Measurements from ENCODE around the gene CLCF1.
A peak's percentile ranks its signal among the peaks of the same experiment; 100 is the strongest.
"Not testable (repeated sequence)": the region's sequence is repeated elsewhere in the genome, so short reads cannot be mapped to it uniquely, and the experiment has no call there.

Gene CLCF1

GRCh38 chr11:67405688-67406339, 32.4 kb upstream of the CLCF1 start:
- no peak for TF ChIP-seq EZH2phosphoT487 (IDR thresholded peaks at IDR 0.05; ENCODE audit: borderline replicate concordance)
- no peak for TF ChIP-seq CTCF (conservative IDR thresholded peaks at IDR 0.05; ENCODE audit: low read length)
- no peaks in the 10 kb centered on the region for H3K36me3 ChIP-seq (ENCODE audit: insufficient read depth, low read length)
- H3F3A ChIP-seq (ENCODE audit: low read depth): peaks cover 32% of the 10 kb centered on the region
- H3K79me2 ChIP-seq (ENCODE audit: insufficient read depth, low read length): peaks cover 77% of the 10 kb centered on the region
- H3K4me3 ChIP-seq (ENCODE audit: low read length, poor library complexity, severe bottlenecking): peak overlapping the region; percentile 89
- H4K20me1 ChIP-seq (ENCODE audit: insufficient read depth, low read length, poor library complexity, severe bottlenecking): peaks cover 10% of the 10 kb centered on the region
- no peak overlapping the region for H2AFZ ChIP-seq (ENCODE audit: low read length)
- H3K9me3 ChIP-seq (ENCODE audit: insufficient read depth, low read depth, low read length): no peaks in the 10 kb centered on the region
- H3K27me3 ChIP-seq (ENCODE audit: insufficient read depth, low read length, poor library complexity, severe bottlenecking): no peaks in the 10 kb centered on the region
- peaks cover 76% of the 10 kb centered on the region for H3K4me1 ChIP-seq (ENCODE audit: insufficient read depth, low read length, poor library complexity, severe bottlenecking)
- peak overlapping the region; percentile 99 for H3K9ac ChIP-seq (ENCODE audit: low read depth, low read length, poor library complexity, severe bottlenecking)
- H3K4me2 ChIP-seq (ENCODE audit: low read depth, low read length, poor library complexity, severe bottlenecking): peak overlapping the region; percentile 98
- no peaks in the 10 kb centered on the region for H3K9me2 ChIP-seq (replicated peaks; ENCODE audit: low read depth, low read length)

DNA sequence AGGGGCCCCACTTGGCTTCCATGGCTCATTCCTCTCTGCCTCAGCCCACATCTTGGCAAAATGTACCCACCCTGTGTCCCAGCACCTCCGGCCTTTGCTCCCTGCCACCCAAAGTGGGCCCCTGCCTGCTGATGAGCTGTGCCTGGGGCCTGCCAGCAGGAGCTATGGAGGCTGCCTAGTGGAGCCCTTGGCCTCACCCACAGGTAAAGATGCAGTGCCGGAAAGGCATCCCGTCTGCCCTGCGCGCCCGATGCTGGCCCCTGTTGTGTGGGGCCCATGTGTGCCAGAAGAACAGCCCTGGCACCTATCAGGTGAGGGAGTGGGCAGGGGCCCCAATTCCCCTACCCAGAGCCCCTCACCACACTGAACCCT, 31.8 kb upstream of the CLCF1 start:
- peak overlapping the region; percentile 89 for H3K4me3 ChIP-seq (ENCODE audit: low read length, poor library complexity, severe bottlenecking)
- no peaks in the 10 kb centered on the region for H3K36me3 ChIP-seq (ENCODE audit: insufficient read depth, low read length)
- peaks cover 76% of the 10 kb centered on the region for H3K4me1 ChIP-seq (ENCODE audit: insufficient read depth, low read length, poor library complexity, severe bottlenecking)

GRCh38 chr11:67404515-67405195, 31.3 kb upstream of the CLCF1 start:
- peak overlapping the region; percentile 99 for H3K9ac ChIP-seq (ENCODE audit: low read depth, low read length, poor library complexity, severe bottlenecking)
- no peaks in the 10 kb centered on the region for H3K9me3 ChIP-seq (ENCODE audit: insufficient read depth, low read depth, low read length)
- peaks cover 21% of the 10 kb centered on the region for H4K20me1 ChIP-seq (ENCODE audit: insufficient read depth, low read length, poor library complexity, severe bottlenecking)
- TF ChIP-seq CTCF (conservative IDR thresholded peaks at IDR 0.05; ENCODE audit: low read length) (no peak), EZH2phosphoT487 (IDR thresholded peaks at IDR 0.05; ENCODE audit: borderline replicate concordance) (no peak)
- peak overlapping the region; percentile 89 for H3K4me3 ChIP-seq (ENCODE audit: low read length, poor library complexity, severe bottlenecking)
- H3F3A ChIP-seq (ENCODE audit: low read depth): peaks cover 29% of the 10 kb centered on the region
- H3K9me2 ChIP-seq (replicated peaks; ENCODE audit: low read depth, low read length): no peaks in the 10 kb centered on the region
- H3K4me2 ChIP-seq (ENCODE audit: low read depth, low read length, poor library complexity, severe bottlenecking): peak overlapping the region; percentile 98
- peaks cover 74% of the 10 kb centered on the region for H3K4me1 ChIP-seq (ENCODE audit: insufficient read depth, low read length, poor library complexity, severe bottlenecking)
- H2AFZ ChIP-seq (ENCODE audit: low read length): no peak overlapping the region
- H3K27me3 ChIP-seq (ENCODE audit: insufficient read depth, low read length, poor library complexity, severe bottlenecking): no peaks in the 10 kb centered on the region
- no peaks in the 10 kb centered on the region for H3K36me3 ChIP-seq (ENCODE audit: insufficient read depth, low read length)
- peaks cover 82% of the 10 kb centered on the region for H3K79me2 ChIP-seq (ENCODE audit: insufficient read depth, low read length)

More for the DNA sequence above, 31.8 kb upstream of the CLCF1 start:
- TF ChIP-seq EZH2phosphoT487 (IDR thresholded peaks at IDR 0.05; ENCODE audit: borderline replicate concordance) (no peak), CTCF (conservative IDR thresholded peaks at IDR 0.05; ENCODE audit: low read length) (no peak)
- peaks cover 32% of the 10 kb centered on the region for H3F3A ChIP-seq (ENCODE audit: low read depth)
- H2AFZ ChIP-seq (ENCODE audit: low read length): no peak overlapping the region
- H3K27me3 ChIP-seq (ENCODE audit: insufficient read depth, low read length, poor library complexity, severe bottlenecking): no peaks in the 10 kb centered on the region
- H3K79me2 ChIP-seq (ENCODE audit: insufficient read depth, low read length): peaks cover 77% of the 10 kb centered on the region
- no peaks in the 10 kb centered on the region for H3K9me2 ChIP-seq (replicated peaks; ENCODE audit: low read depth, low read length)
- H3K4me2 ChIP-seq (ENCODE audit: low read depth, low read length, poor library complexity, severe bottlenecking): peak overlapping the region; percentile 98
- H3K9me3 ChIP-seq (ENCODE audit: insufficient read depth, low read depth, low read length): no peaks in the 10 kb centered on the region
- peaks cover 17% of the 10 kb centered on the region for H4K20me1 ChIP-seq (ENCODE audit: insufficient read depth, low read length, poor library complexity, severe bottlenecking)
- H3K9ac ChIP-seq (ENCODE audit: low read depth, low read length, poor library complexity, severe bottlenecking): peak overlapping the region; percentile 99

DNA sequence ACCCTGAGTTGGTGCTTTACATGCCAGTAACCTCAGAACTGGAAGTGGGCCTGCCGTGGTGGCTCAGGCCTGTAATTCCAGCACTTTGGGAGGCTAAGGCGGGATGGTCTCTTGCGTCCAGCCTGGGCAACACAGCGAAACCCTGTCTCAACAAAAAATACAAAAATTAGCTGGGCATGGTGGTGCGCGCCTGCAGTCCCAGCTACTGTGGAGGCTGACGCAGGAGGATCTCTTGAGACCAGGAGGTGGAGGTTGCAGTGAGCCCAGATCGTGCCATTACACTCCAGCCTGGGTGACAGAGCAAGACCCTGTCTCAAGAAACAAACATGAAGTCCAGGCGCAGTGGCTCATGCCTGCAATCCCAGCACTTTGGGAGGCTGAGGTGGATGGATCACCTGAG, 29.7 kb upstream of the CLCF1 start:
- Histone ChIP-seq H3F3A (ENCODE audit: low read depth) (peaks cover 17% of the 10 kb centered on the region), H3K9ac (ENCODE audit: low read depth, low read length, poor library complexity, severe bottlenecking) (peak overlapping the region; percentile 99), H3K4me2 (ENCODE audit: low read depth, low read length, poor library complexity, severe bottlenecking) (peak overlapping the region; percentile 98), H4K20me1 (ENCODE audit: insufficient read depth, low read length, poor library complexity, severe bottlenecking) (peaks cover 35% of the 10 kb centered on the region), H3K79me2 (ENCODE audit: insufficient read depth, low read length) (peaks cover 92% of the 10 kb centered on the region), H3K4me1 (ENCODE audit: insufficient read depth, low read length, poor library complexity, severe bottlenecking) (peaks cover 78% of the 10 kb centered on the region), H3K36me3 (ENCODE audit: insufficient read depth, low read length) (peaks cover 14% of the 10 kb centered on the region; the same call in 1 of the 2 replicates), H3K4me3 (ENCODE audit: low read length, poor library complexity, severe bottlenecking) (peak overlapping the region; percentile 89)
- not testable (repeated sequence) for H2AFZ ChIP-seq (ENCODE audit: low read length); H3K27me3 ChIP-seq (ENCODE audit: insufficient read depth, low read length, poor library complexity, severe bottlenecking); H3K9me3 ChIP-seq (ENCODE audit: insufficient read depth, low read depth, low read length); H3K9me2 ChIP-seq (replicated peaks; ENCODE audit: low read depth, low read length)

DNA sequence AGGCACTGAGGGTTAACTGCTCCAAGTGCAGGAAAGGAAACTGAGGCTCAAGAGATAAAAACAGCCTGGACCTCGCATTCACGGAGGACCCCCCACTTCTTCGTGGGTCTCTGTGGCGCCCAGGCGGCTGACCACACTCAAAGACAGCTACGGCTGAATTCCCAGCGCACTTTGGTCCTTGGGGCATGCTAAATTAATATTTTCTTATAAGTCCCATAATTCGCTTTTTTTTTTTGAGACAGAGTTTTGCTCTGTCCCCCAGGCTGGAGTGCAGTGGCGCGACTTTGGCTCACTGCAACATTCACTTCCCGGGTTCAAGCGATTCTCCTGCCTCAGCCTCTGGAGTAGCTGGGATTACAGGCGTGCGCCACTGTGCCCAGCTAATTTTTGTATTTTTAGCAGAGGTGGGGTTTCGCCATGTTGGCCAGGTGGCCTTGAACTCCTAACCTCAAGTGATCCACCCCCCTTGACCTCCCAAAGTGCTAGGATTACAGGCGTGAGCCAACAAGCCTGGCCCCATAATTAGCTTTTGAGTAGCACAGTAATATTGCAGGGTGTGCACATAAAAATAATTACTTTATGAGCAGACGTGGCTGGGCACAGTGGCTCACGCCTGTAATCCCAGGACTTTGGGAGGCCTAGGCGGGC, 28.9 kb upstream of the CLCF1 start:
- peak overlapping the region; percentile 99 for H3K9ac ChIP-seq (ENCODE audit: low read depth, low read length, poor library complexity, severe bottlenecking)
- H3K36me3 ChIP-seq (ENCODE audit: insufficient read depth, low read length): peaks cover 21% of the 10 kb centered on the region; the same call in 1 of the 2 replicates
- H3K4me3 ChIP-seq (ENCODE audit: low read length, poor library complexity, severe bottlenecking): peak overlapping the region; percentile 89
- H3F3A ChIP-seq (ENCODE audit: low read depth); H2AFZ ChIP-seq (ENCODE audit: low read length); H3K9me3 ChIP-seq (ENCODE audit: insufficient read depth, low read depth, low read length); H3K9me2 ChIP-seq (replicated peaks; ENCODE audit: low read depth, low read length); H3K27me3 ChIP-seq (ENCODE audit: insufficient read depth, low read length, poor library complexity, severe bottlenecking): not testable (repeated sequence)
- H4K20me1 ChIP-seq (ENCODE audit: insufficient read depth, low read length, poor library complexity, severe bottlenecking): peaks cover 42% of the 10 kb centered on the region
- peaks cover 92% of the 10 kb centered on the region for H3K79me2 ChIP-seq (ENCODE audit: insufficient read depth, low read length)
- peaks cover 78% of the 10 kb centered on the region for H3K4me1 ChIP-seq (ENCODE audit: insufficient read depth, low read length, poor library complexity, severe bottlenecking)
- H3K4me2 ChIP-seq (ENCODE audit: low read depth, low read length, poor library complexity, severe bottlenecking): peak overlapping the region; percentile 98
